DND-41 (cell line): ENCODE results near the gene ANKLE2.

Source experiments
- ATAC-seq: fragments of 200-7000 bp; cut with Tn5 transposase; 3 replicates; pipeline ENCODE4 v1.9.1; 2021; ENCODE audit warnings: low read depth; ENCODE audit not compliant: insufficient read depth
- DNase-seq: peaks from one replicate; pipeline ENCODE4 v3.0.0-alpha.2; 2020
- H2AFZ ChIP-seq: 2 replicates; pipeline ENCODE4 v1.6.0; 2012; ENCODE audit warnings: low read depth, low read length
- H3K27ac ChIP-seq: 2 replicates; pipeline ENCODE4 v1.5.1; 2012; ENCODE audit warnings: low read length, inconsistent platforms
- H3K27me3 ChIP-seq: fragments of 200-600 bp; sonication (generic); 2 replicates; pipeline ENCODE4 v1.6.0; 2012; ENCODE audit warnings: low read length, mild to moderate bottlenecking, inconsistent platforms; ENCODE audit not compliant: insufficient read depth, poor library complexity
- H3K36me3 ChIP-seq: 2 replicates; pipeline ENCODE4 v1.5.1; 2012; ENCODE audit warnings: low read length, inconsistent platforms; ENCODE audit not compliant: insufficient read depth
- H3K4me1 ChIP-seq: 2 replicates; pipeline ENCODE4 v1.5.1; 2012; ENCODE audit warnings: mild to moderate bottlenecking, low read length; ENCODE audit not compliant: insufficient read depth
- H3K4me2 ChIP-seq: 2 replicates; pipeline ENCODE4 v1.6.0; 2012; ENCODE audit warnings: mild to moderate bottlenecking, moderate library complexity, low read length, inconsistent platforms; ENCODE audit not compliant: insufficient read depth
- H3K4me3 ChIP-seq, 2 experiments: fragments of 200-600 bp in 1 of 2; shearing (Covaris generic) in 1 of 2; 2 replicates each; pipeline ENCODE4 v1.5.1; 2012 to 2016; ENCODE audit warnings: inconsistent platforms in 2 of 2, low read length in 2 of 2, mild to moderate bottlenecking in 2 of 2, low read depth in 1 of 2, moderate library complexity in 1 of 2
- H3K79me2 ChIP-seq: 2 replicates; pipeline ENCODE4 v1.6.0; 2012; ENCODE audit warnings: low read length, inconsistent platforms; ENCODE audit not compliant: insufficient read depth
- H3K9ac ChIP-seq: 2 replicates; pipeline ENCODE4 v1.6.0; 2012; ENCODE audit warnings: low read depth, mild to moderate bottlenecking, inconsistent platforms, low read length, moderate library complexity
- H3K9me3 ChIP-seq: 2 replicates; pipeline ENCODE4 v1.5.1; 2012; ENCODE audit warnings: low read length, moderate library complexity, mild to moderate bottlenecking, inconsistent platforms; ENCODE audit not compliant: insufficient read depth, severe bottlenecking
- H4K20me1 ChIP-seq: 2 replicates; pipeline ENCODE4 v1.6.0; 2012; ENCODE audit warnings: low read length; ENCODE audit not compliant: insufficient read depth
- EZH2 ChIP-seq: IDR thresholded peaks from 3 replicates; pipeline ENCODE4 v1.6.1; 2012; ENCODE audit warnings: borderline replicate concordance, low read depth, mild to moderate bottlenecking, moderate library complexity, low read length, inconsistent platforms; ENCODE audit not compliant: severe bottlenecking
- TF ChIP-seq, protein P1 (sequence below): IDR thresholded peaks from 2 replicates; pipeline ENCODE4 v1.5.1; 2012; ENCODE audit warnings: borderline replicate concordance, low read length, moderate library complexity, mild to moderate bottlenecking; ENCODE audit not compliant: poor library complexity, severe bottlenecking; ENCODE audit errors: extremely low read depth

Gene ANKLE2

GRCh38 chr12:132724506-132725241, 37.0 kb downstream of the ANKLE2 start:
- H3K4me3 ChIP-seq: no peak overlapping the region
- H3K79me2 ChIP-seq: peaks cover 26% of the 10 kb centered on the region
- peaks cover 87% of the 10 kb centered on the region for H3K36me3 ChIP-seq
- peaks cover 62% of the 10 kb centered on the region for H4K20me1 ChIP-seq
- no peak overlapping the region for H2AFZ ChIP-seq
- no peak overlapping the region for H3K9ac ChIP-seq
- ATAC-seq (no peak), DNase-seq (no peak)
- H3K4me2 ChIP-seq: no peak overlapping the region
- no peaks in the 10 kb centered on the region for H3K9me3 ChIP-seq
- TF ChIP-seq EZH2: no peak
- TF ChIP-seq, protein P1, sequence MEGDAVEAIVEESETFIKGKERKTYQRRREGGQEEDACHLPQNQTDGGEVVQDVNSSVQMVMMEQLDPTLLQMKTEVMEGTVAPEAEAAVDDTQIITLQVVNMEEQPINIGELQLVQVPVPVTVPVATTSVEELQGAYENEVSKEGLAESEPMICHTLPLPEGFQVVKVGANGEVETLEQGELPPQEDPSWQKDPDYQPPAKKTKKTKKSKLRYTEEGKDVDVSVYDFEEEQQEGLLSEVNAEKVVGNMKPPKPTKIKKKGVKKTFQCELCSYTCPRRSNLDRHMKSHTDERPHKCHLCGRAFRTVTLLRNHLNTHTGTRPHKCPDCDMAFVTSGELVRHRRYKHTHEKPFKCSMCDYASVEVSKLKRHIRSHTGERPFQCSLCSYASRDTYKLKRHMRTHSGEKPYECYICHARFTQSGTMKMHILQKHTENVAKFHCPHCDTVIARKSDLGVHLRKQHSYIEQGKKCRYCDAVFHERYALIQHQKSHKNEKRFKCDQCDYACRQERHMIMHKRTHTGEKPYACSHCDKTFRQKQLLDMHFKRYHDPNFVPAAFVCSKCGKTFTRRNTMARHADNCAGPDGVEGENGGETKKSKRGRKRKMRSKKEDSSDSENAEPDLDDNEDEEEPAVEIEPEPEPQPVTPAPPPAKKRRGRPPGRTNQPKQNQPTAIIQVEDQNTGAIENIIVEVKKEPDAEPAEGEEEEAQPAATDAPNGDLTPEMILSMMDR: no peak
- H3K4me1 ChIP-seq: no peaks in the 10 kb centered on the region
- no peak overlapping the region for H3K27ac ChIP-seq
- H3K27me3 ChIP-seq: no peaks in the 10 kb centered on the region

DNA sequence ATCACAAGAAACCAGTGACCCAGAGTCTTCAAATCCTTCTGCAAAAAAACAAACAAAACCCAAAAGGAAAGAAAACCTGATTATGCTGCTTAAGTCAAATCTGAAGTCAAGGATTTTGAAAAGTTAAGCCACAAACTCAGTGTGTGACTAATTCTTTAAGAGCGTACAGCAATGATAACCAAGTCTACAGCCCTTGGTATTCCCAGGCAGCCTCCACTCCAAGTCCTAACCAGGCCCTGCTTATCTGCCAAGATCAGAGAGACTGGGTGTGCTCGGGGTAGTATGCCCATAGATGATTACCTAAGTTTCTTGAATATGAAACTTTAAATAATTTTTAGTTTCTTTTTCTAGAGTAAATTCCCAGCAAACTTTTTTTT, 37.9 kb downstream of the ANKLE2 start:
- Histone ChIP-seq H3K27ac (no peak overlapping the region), H3K79me2 (peaks cover 24% of the 10 kb centered on the region), H3K4me3 (no peak overlapping the region), H3K27me3 (no peaks in the 10 kb centered on the region), H3K9ac (no peak overlapping the region), H3K4me2 (no peak overlapping the region), H3K36me3 (peaks cover 90% of the 10 kb centered on the region), H2AFZ (no peak overlapping the region), H3K4me1 (no peaks in the 10 kb centered on the region), H4K20me1 (peaks cover 68% of the 10 kb centered on the region), H3K9me3 (no peaks in the 10 kb centered on the region)
- TF ChIP-seq EZH2: no peak
- TF ChIP-seq, protein P1: no peak
- no peak for DNase-seq
- ATAC-seq: no peak

- peaks cover 66% of the 10 kb centered on the region for H4K20me1 ChIP-seq
- H3K9ac ChIP-seq: no peak overlapping the region
- H3K9me3 ChIP-seq: no peaks in the 10 kb centered on the region
- no peaks in the 10 kb centered on the region for H3K27me3 ChIP-seq
- H3K4me3 ChIP-seq: no peak overlapping the region
- TF ChIP-seq, protein P1: no peak
- TF ChIP-seq EZH2: no peak
- DNase-seq: no peak
- H2AFZ ChIP-seq: no peak overlapping the region
- no peak for ATAC-seq
- H3K79me2 ChIP-seq: peaks cover 19% of the 10 kb centered on the region
- no peak overlapping the region for H3K27ac ChIP-seq
- no peak overlapping the region for H3K4me2 ChIP-seq
- H3K4me1 ChIP-seq: no peaks in the 10 kb centered on the region
- H3K36me3 ChIP-seq: peaks cover 87% of the 10 kb centered on the region
Measured at GRCh38 chr12:132723015-132723763, 38.4 kb downstream of the ANKLE2 start.
